ENCODE measurements around the gene FAIM2.
"Not testable (repeated sequence)": the region's sequence is repeated elsewhere in the genome, so short reads cannot be mapped to it uniquely, and the experiment has no call there.

FAIM2 gene

DNA sequence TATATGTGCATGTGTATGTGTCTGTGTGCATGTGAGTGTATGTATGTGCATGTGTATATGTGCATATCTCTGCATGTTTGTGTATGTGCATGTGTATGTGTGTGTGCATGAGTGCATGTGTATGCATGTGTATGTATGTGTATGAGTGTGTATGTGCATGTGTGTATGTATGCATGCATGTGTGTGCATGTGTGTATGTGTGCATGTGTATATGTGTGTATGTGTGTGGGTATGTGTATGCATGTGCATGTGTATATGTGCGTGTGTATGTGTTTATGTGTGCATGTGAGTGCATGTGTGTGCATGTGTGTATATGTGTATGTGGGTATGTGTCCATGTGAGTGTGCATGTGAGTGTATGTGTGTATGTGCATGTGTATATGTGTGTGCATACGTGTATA lies 24.6 kb downstream of the FAIM2 start:
- DNase-seq (ENCODE audit: low read depth in 2 of 2) = not testable (repeated sequence)

GRCh38 chr12:49878021-49878420 lies 25.7 kb downstream of the FAIM2 start:
- DNase-seq (ENCODE audit: low read depth in 2 of 2) = no peak

DNA sequence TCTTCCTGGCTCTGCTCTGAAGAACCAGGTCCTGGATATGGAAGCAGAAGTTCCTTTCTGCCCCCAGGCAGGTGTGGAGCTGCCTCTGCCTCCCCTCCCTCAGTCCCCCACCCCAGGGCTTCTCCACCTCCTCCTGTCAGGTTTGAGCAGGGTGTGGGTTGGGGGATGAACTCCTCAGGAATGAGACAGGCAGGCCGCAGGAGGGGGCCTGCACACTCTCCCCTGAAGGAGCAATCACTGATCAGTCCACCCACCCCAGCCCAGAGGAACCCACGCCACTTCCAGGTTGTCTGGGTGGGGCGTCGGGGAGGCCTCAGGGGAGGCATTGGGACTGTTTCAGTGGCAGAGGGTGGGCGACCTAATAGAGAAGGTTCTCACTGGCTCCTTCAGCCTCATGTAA lies 26.6 kb downstream of the FAIM2 start:
- no peak for DNase-seq (ENCODE audit: low read depth in 2 of 2)

- DNase-seq (ENCODE audit: low read depth in 2 of 2) = no peak
Observed at GRCh38 chr12:49876070-49876469, 27.6 kb downstream of the FAIM2 start.

GRCh38 chr12:49875115-49875720 lies 28.5 kb downstream of the FAIM2 start:
- no peak for DNase-seq (ENCODE audit: low read depth in 2 of 2)

DNA sequence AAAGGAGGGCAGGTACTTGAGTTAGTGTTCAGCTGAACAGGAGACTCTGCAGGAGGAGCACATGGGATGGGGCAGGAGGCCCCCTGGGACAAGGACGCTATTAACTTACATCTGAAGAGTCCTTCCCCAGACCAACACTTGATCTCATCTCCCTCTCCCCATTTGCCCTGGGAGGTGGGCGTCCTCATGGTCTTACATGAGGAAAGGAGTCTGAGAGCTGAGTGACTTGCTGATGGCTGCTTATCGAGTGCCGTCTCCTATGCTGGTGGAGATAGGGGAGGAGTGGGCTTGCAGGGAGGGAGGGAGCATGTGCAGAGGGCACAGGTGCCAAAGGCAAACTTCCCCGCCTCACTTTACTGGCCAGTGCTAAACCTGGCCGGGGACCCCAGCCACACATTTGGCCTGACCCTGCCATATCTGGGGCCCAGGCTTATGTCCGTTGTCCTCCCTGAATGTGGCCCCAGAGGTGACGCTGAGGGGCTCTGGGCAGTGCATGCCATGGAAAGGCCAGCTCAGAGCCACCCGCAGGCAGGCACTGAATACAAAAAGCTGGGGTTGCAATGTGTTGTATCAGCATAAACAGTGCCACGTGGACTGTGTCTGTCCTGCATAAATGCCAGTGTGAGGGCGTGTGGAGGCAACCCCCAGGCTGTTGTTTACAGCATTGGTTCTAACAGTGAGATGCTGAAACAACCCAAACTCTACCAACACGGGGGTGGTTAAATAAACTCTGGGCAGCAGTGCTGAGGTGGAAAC lies 29.4 kb downstream of the FAIM2 start:
- no peak for DNase-seq (ENCODE audit: low read depth in 2 of 2)

GRCh38 chr12:49873361-49873934 lies 30.3 kb downstream of the FAIM2 start:
- DNase-seq (ENCODE audit: low read depth in 2 of 2) = no peak

DNA sequence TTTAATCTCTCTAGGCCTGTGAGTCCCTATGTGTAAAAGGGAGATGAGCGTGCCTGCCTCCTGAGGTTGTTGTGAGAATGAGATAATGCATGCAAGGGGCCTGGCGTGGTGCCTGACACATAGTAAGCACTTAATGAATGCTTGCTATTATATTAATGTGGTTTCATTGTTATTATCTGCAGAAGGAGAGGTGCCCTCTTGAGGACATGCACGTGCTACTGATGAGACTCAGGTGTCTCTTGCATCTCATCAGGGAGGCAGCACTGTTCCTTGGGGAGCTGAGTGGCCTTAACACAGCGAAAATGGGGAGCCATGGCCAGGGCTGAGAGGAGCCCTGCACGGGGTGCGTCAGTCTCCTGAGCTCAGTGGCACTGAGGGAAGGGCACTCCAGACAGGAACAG lies 30.9 kb downstream of the FAIM2 start:
- no peak for DNase-seq (ENCODE audit: low read depth in 2 of 2)

GRCh38 chr12:49872381-49872780 lies 31.3 kb downstream of the FAIM2 start:
- DNase-seq (ENCODE audit: low read depth in 2 of 2) = no peak

GRCh38 chr12:49871811-49872251 lies 31.9 kb downstream of the FAIM2 start:
- DNase-seq (ENCODE audit: low read depth in 2 of 2) = not testable (repeated sequence)

DNA sequence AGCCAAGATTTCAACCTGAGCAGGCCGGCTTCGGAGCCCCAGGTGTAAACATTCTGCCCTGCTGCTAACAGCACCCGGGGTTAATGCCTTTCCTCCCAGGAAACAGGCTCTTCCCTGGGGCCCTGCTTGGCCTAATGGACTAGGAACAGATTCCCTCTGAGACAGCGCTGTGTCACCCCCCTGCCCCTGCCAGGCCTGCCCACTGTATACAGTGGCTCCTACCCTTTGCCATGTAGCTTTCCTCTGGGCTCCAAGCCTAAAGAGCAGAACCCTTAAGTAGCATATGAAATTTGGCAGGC lies 32.5 kb downstream of the FAIM2 start:
- DNase-seq (ENCODE audit: low read depth in 2 of 2) = no peak

DNA sequence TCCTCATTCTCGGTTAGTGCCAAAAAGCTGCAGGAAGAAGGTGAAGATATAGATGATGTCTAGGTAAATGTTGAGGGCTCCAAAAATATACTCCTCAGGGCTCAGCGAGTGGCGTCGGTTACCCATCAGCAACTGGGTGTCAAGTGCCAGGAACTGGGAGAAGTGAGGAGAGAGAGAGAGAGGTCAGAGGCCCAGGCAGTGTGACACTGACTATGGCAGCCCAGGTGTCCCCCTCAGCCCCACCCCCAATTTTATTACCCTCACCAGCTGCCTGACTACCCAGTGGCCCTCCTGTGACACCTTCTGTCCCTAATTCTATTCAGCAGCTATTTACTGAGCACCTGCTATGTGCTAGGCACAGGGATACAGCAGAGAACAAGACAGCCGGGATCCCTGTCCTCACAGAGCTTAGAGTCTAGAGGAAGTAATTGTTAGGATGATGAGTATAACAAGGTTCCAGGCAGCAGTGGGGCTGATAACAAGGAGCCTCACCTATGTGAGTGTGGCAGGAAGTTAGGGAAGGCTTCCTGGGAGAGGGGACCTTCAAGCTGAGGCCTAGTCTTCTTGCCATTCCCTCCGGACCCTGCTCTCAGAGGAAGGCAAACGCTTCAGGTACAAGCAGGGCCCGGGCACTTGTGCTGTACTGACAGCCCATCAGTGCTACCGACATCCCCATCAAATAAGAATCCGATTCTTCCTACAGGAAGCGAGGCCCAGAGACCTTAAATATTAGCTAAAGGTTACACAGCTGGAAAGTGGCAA lies 33.0 kb downstream of the FAIM2 start:
- DNase-seq (ENCODE audit: low read depth in 2 of 2) = no peak

DNA sequence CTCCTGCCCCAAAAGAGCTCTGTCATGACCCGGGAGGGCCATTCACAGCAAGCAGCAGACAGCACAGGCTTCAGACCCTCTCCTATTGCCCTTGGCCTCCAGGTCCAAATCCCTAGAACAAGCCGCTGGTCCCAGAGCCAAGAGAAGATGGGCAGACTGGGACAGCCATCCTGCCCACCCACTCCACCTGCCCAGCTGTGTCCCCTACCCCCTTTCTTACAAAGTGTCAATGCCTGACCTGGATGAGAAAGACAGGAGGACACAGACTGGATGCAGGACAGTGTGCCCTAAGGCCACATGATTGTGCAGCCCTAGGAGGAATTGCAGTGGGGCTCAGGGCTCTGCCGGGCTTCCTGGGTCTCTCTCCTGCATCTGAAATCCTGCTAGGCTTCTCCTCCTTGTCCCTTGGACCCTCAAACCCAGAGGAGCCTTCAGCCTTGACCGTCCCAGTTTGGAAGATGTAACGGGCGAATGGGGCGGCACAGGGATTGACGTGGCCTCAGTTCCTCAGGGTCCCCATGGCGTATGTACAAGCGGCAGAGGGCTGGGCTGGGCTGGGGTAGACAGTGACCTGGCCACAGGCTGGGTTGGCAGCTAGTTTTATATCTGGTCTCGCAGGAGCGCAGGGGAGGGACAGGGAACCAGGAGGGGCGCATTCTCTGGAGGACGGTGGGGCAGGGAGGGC lies 33.7 kb downstream of the FAIM2 start:
- DNase-seq (ENCODE audit: low read depth in 2 of 2) = no peak

DNA sequence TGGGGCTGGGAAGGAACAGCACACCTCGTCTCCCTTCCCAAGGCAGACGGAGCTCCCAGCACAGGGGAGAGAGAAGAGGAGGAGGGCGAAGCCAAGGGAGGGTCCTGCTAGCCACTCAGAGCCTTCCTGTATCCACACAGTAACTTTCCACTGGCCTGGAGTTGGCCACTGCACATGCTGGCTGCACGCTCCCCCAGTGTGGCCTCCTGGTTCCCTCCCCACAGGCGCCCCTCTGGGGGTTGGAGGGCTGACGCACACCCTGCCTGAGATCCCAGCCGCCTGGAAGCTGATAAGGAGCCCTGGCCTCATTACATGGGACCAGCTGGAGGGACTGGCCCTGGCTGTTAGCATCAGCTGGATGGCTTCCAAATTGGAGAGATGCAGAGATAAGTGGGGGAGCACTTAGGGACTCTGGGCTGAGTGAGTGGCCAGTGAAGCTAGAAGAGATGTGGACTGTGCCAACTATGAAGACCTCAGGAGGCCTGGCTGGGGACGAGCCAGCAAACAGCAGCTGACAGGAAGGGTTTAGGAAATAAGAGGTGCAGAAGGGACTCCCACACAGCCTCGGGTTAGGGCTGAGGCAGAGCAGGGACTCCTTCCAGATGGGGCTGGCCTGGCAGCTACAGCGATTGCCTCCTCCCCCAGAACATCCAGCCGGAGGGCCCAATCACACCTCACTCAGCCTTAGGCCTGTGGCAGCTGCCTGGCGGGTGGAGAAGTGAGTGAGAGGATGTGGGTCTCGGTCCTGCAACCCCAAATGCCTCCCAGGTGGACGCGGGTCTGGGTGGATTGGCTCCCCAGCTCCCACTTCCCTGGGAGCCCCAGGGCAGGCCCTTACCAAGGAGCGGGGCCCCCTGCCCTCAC lies 34.5 kb downstream of the FAIM2 start:
- no peak for DNase-seq (ENCODE audit: low read depth in 2 of 2)

- no peak for DNase-seq (ENCODE audit: low read depth in 2 of 2)
Observed at GRCh38 chr12:49868449-49868848, 35.3 kb downstream of the FAIM2 start.

DNA sequence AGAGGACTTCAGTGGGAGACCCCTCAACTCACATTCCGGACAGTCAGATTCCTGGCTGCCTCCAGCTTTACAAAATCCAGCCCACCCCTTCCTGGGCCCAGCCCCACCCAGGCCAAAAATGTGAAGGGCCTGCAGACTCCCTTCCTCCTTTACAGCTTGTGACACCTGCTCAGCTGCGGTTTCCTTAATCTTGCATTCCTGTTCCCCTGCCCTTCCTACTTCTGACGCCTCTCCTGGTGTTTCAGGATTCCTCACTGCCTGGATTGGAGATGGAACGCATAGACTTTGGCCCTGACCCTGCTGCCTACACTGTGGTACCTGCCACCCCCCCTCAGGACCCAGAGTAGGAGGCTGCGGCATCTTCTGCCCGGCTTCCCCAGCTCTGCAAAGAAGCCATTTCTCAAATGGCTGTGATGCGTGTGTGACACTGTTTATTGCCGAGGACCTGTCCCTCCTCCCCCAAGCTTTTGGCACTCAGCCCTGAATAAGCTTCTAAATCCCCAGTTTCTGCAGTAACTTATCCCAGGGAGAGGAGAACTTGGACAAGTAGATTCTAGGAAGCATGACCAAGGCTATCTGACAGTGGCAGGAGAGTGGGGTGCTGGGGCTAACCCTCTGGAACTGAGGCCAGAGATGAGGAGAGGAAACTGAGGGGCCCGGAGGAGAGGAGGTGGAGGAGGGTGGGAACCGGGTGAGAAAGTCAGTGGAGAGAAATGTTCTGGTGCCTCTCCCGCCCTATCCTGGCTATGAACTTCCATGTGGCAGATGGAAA lies 35.9 kb downstream of the FAIM2 start:
- DNase-seq (ENCODE audit: low read depth in 2 of 2) = no peak

GRCh38 chr12:49866859-49867569 lies 36.7 kb downstream of the FAIM2 start:
- DNase-seq (ENCODE audit: low read depth in 2 of 2) = peak; percentile 43 to 58

- no peak for DNase-seq (ENCODE audit: low read depth in 2 of 2)
Observed at GRCh38 chr12:49865782-49866135, 37.9 kb downstream of the FAIM2 start.

GRCh38 chr12:49865109-49865781 lies 38.5 kb downstream of the FAIM2 start:
- no peak for DNase-seq (ENCODE audit: low read depth in 2 of 2)
